ENCODE data around the gene DEDD. TPM values are rescaled to one million over a fixed set of nuclear protein-coding genes. Genes with fewer than 3 reads are reported as not detected.

DEDD gene
- total and polyA plus RNA-seq, 2 of the 4 experiments (the other 2 are of a cell fraction) = 40.2 to 47.9 TPM

DNA sequence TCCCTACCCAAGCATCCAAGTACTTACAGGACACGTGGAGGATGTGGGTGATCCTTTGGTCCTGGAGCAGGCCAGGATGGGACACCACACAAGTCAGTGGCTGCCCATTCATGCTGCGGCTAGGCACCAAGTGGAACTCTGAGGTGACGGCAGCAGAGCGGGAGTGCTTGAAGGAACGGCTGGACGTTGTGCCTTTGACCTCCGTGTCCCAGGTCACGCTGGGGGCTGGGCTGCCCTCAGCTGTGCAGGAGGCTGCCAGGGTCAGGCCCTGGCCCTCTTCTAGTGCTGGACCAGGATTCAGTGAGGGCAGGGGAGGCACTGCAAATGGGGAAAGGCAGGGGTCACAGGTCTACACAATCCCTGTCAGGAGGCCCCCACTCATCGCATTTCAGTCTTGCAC, 55.0 kb downstream of the DEDD start:
- ChIA-PET CTCF (no interaction called here), POLR2A (ENCODE audit: unreplicated experiment) (no interaction called here)
- ATAC-seq (ENCODE audit: low read depth) (no peak), DNase-seq (no peak)
- intact Hi-C loops (cut with micrococcal nuclease) = no loop called here
- H3K4ac ChIP-seq (ENCODE audit: low read depth, low read length) = no peak overlapping the region
- no peaks in the 10 kb centered on the region for H3K9me1 ChIP-seq (ENCODE audit: insufficient read depth, low read length)
- no peak overlapping the region for H3K27ac ChIP-seq (ENCODE audit: insufficient read depth, low read length)
- no peaks in the 10 kb centered on the region for H3K27me3 ChIP-seq (ENCODE audit: control insufficient read depth, insufficient read depth, low read length)
- H4K20me1 ChIP-seq (ENCODE audit: insufficient read depth, low read length) = no peaks in the 10 kb centered on the region
- peak overlapping the region; percentile 8 for H2AFZ ChIP-seq (replicated peaks; ENCODE audit: low read length, poor library complexity)
- no peaks in the 10 kb centered on the region for H3K9me3 ChIP-seq (ENCODE audit: control insufficient read depth, insufficient read depth, low read length)
- no peak overlapping the region for H2BK5ac ChIP-seq (ENCODE audit: low read depth, low read length, poor library complexity, severe bottlenecking)
- WGBS, 2 experiments (ENCODE audit: extremely low coverage in 2 of 2, insufficient read length in 1 of 2) = 50% methylated on average over 6 of the region's 9 CpGs; no CpG with 5 or more reads in 1 of the 2 experiments
- dilution Hi-C loops (cut with HindIII; ENCODE audit: low sequenced_read_pairs, unreplicated experiment) = no loop called here
- TF ChIP-seq SMC3 (IDR thresholded peaks at IDR 0.05; ENCODE audit: low read depth, low read length) (no peak), CEBPB (IDR thresholded peaks at IDR 0.05; ENCODE audit: low read depth, low read length) (no peak), RCOR1 (IDR thresholded peaks at IDR 0.05; ENCODE audit: insufficient replicate concordance, low read length) (no peak), MAZ (IDR thresholded peaks at IDR 0.05; ENCODE audit: borderline replicate concordance, low read depth, low read length) (no peak), MAFK (IDR thresholded peaks at IDR 0.05; ENCODE audit: low read depth, low read length) (no peak), RFX5 (IDR thresholded peaks at IDR 0.05; ENCODE audit: low read depth, low read length) (no peak), CHD1 (IDR thresholded peaks at IDR 0.05; ENCODE audit: low read depth, low read length) (no peak), FOS (IDR thresholded peaks at IDR 0.05; ENCODE audit: low read depth, low read length) (no peak), RAD21 (IDR thresholded peaks at IDR 0.05; ENCODE audit: low read length) (no peak), BHLHE40 (IDR thresholded peaks at IDR 0.05; ENCODE audit: low read depth, low read length) (no peak), POLR2A (IDR thresholded peaks at IDR 0.05; ENCODE audit: low read depth, low read length) (no peak), MXI1 (IDR thresholded peaks at IDR 0.05; ENCODE audit: borderline replicate concordance, low read depth, low read length) (no peak), NFE2L2 (IDR thresholded peaks at IDR 0.05; ENCODE audit: low read depth, low read length) (no peak)
- TF ChIP-seq, protein P1, sequence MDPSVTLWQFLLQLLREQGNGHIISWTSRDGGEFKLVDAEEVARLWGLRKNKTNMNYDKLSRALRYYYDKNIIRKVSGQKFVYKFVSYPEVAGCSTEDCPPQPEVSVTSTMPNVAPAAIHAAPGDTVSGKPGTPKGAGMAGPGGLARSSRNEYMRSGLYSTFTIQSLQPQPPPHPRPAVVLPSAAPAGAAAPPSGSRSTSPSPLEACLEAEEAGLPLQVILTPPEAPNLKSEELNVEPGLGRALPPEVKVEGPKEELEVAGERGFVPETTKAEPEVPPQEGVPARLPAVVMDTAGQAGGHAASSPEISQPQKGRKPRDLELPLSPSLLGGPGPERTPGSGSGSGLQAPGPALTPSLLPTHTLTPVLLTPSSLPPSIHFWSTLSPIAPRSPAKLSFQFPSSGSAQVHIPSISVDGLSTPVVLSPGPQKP (IDR thresholded peaks at IDR 0.05; ENCODE audit: borderline replicate concordance, low read depth, low read length) = no peak
- TF ChIP-seq, protein P2, sequence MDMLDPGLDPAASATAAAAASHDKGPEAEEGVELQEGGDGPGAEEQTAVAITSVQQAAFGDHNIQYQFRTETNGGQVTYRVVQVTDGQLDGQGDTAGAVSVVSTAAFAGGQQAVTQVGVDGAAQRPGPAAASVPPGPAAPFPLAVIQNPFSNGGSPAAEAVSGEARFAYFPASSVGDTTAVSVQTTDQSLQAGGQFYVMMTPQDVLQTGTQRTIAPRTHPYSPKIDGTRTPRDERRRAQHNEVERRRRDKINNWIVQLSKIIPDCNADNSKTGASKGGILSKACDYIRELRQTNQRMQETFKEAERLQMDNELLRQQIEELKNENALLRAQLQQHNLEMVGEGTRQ (IDR thresholded peaks at IDR 0.05; ENCODE audit: low read depth, low read length) = no peak
- TF ChIP-seq, protein P3, sequence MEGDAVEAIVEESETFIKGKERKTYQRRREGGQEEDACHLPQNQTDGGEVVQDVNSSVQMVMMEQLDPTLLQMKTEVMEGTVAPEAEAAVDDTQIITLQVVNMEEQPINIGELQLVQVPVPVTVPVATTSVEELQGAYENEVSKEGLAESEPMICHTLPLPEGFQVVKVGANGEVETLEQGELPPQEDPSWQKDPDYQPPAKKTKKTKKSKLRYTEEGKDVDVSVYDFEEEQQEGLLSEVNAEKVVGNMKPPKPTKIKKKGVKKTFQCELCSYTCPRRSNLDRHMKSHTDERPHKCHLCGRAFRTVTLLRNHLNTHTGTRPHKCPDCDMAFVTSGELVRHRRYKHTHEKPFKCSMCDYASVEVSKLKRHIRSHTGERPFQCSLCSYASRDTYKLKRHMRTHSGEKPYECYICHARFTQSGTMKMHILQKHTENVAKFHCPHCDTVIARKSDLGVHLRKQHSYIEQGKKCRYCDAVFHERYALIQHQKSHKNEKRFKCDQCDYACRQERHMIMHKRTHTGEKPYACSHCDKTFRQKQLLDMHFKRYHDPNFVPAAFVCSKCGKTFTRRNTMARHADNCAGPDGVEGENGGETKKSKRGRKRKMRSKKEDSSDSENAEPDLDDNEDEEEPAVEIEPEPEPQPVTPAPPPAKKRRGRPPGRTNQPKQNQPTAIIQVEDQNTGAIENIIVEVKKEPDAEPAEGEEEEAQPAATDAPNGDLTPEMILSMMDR (conservative IDR thresholded peaks at IDR 0.05; ENCODE audit: low read depth, low read length) = no peak
- H3K4me2 ChIP-seq (ENCODE audit: low read depth, low read length) = no peak overlapping the region
- H4K8ac ChIP-seq (ENCODE audit: low read depth in 2 of 2, low read length in 2 of 2) = no peak overlapping the region
- no peak overlapping the region for H2AK5ac ChIP-seq (ENCODE audit: low read depth, low read length)
- peaks cover 6% of the 10 kb centered on the region; the same call in 1 of the 2 replicates for H3K4me1 ChIP-seq (ENCODE audit: control insufficient read depth, insufficient read depth, low read length)
- no peak overlapping the region for H4K91ac ChIP-seq (ENCODE audit: insufficient read depth, low read depth, low read length)
- H2AK9ac ChIP-seq (replicated peaks; ENCODE audit: low read depth, low read length, poor library complexity) = peak overlapping the region; percentile 13
- H3K36me3 ChIP-seq (ENCODE audit: control insufficient read depth, insufficient read depth, low read length) = no peaks in the 10 kb centered on the region
- no peak overlapping the region for H3K9ac ChIP-seq (ENCODE audit: low read depth, low read length)
- in situ Hi-C loops (cut with MboI; ENCODE audit: low sequenced_read_pairs) = no loop called here
- no TSS peak for BruUV-seq (replicated peaks)
- no peak overlapping the region for H2BK15ac ChIP-seq (ENCODE audit: low read depth, low read length)
- H3K18ac ChIP-seq (ENCODE audit: low read depth, low read length) = no peak overlapping the region
- no peak overlapping the region for H2BK120ac ChIP-seq (ENCODE audit: low read depth, low read length)
- H3K79me1 ChIP-seq (ENCODE audit: low read depth in 1 of 2, low read length in 2 of 2) = no peaks in the 10 kb centered on the region
- H2BK20ac ChIP-seq (ENCODE audit: low read depth, low read length) = no peak overlapping the region
- no peak overlapping the region for H3K23ac ChIP-seq (ENCODE audit: low read depth, low read length)
- H3K56ac ChIP-seq (ENCODE audit: extremely low read depth, insufficient read depth, low read length) = no peak overlapping the region
- H3K4me3 ChIP-seq (ENCODE audit: insufficient read depth, low read depth, low read length) = no peak overlapping the region
- no peak overlapping the region for H3K14ac ChIP-seq (replicated peaks; ENCODE audit: low read depth, low read length)
- no peak overlapping the region for H4K5ac ChIP-seq (ENCODE audit: low read depth, low read length)
